CD4-positive, alpha-beta T cell (primary cell): ENCODE measurements around the gene PAMR1. TPM values are rescaled to one million over a fixed set of nuclear protein-coding genes. Genes with fewer than 3 reads are reported as not detected.

ENCODE experiments used
- ATAC-seq: fragments of 200-7000 bp; cut with Tn5 transposase; one replicate; pipeline ENCODE4 v1.10.0; 2022; ENCODE audit warnings: mild to moderate bottlenecking; ENCODE audit not compliant: poor library complexity
- CTCF ChIA-PET: fragments of 350-600 bp; sonication (Branson Sonifier 250); formaldehyde crosslinking; loops from one replicate; lab custom pipeline; 2021; ENCODE audit warnings: antibody characterized with exemption, inconsistent platforms; lab: Charles Lee
- POLR2A ChIA-PET: fragments of 350-600 bp; sonication (Branson Sonifier 250); formaldehyde crosslinking; loops from one replicate; lab custom pipeline; 2021; ENCODE audit warnings: antibody characterized with exemption, inconsistent platforms; lab: Charles Lee
- DNase-seq, 14 experiments: peaks; one replicate each; pipeline ENCODE4 v3.0.0-alpha.2; 2013 to 2020; ENCODE audit warnings: mixed read lengths in 2 of 14
- H3K27ac ChIP-seq, 2 donors: one replicate each; pipeline versions ENCODE4 v1.5.1 to v1.7.0; 2013; ENCODE audit warnings: low read length in 2 of 2, low read depth in 1 of 2, mild to moderate bottlenecking in 1 of 2
- H3K27me3 ChIP-seq, 2 experiments: 1 replicate in 1 of 2; 2 replicates in 1 of 2; pipeline versions ENCODE4 v1.6.1 to v1.7.0; 2013; ENCODE audit warnings: low read length in 2 of 2, control low read depth in 1 of 2, mild to moderate bottlenecking in 1 of 2, moderate library complexity in 1 of 2; ENCODE audit not compliant: insufficient read depth in 2 of 2, control insufficient read depth in 1 of 2
- H3K36me3 ChIP-seq: one replicate; pipeline ENCODE4 v1.6.1; 2013; ENCODE audit warnings: low read length, control low read depth; ENCODE audit not compliant: insufficient read depth
- H3K4me1 ChIP-seq: one replicate; pipeline ENCODE4 v1.6.1; 2013; ENCODE audit warnings: low read length, control low read depth; ENCODE audit not compliant: insufficient read depth
- H3K4me3 ChIP-seq: one replicate; pipeline ENCODE4 v1.5.1; 2013; ENCODE audit warnings: mild to moderate bottlenecking, low read length, moderate library complexity
- H3K9me3 ChIP-seq, 2 experiments: 1 replicate in 1 of 2; 2 replicates in 1 of 2; pipeline versions ENCODE4 v1.6.1 to v1.7.0; 2013; ENCODE audit warnings: low read length in 2 of 2, mild to moderate bottlenecking in 2 of 2, control low read depth in 1 of 2, moderate library complexity in 1 of 2; ENCODE audit not compliant: control insufficient read depth in 1 of 2, insufficient read depth in 1 of 2
- H3K27ac Mint-ChIP-seq: one replicate; pipeline ENCODE4 v1.8.0; 2020; ENCODE audit warnings: mixed read lengths
- H3K27me3 Mint-ChIP-seq: one replicate; pipeline ENCODE4 v1.8.0; 2021; ENCODE audit warnings: mixed read lengths
- H3K36me3 Mint-ChIP-seq: one replicate; pipeline ENCODE4 v1.8.0; 2021; ENCODE audit warnings: low read depth, mixed read lengths
- H3K4me1 Mint-ChIP-seq: one replicate; pipeline ENCODE4 v1.8.0; 2021; ENCODE audit warnings: low read depth, mixed read lengths
- H3K4me3 Mint-ChIP-seq: one replicate; pipeline ENCODE4 v1.8.0; 2020; ENCODE audit warnings: mild to moderate bottlenecking, mixed read lengths
- H3K9me3 Mint-ChIP-seq: one replicate; pipeline ENCODE4 v1.8.0; 2020; ENCODE audit warnings: mixed read lengths
- intact Hi-C, 2 experiments: fragments of 100-400 bp; cut with DNase I in 1 of 2; cut with micrococcal nuclease in 1 of 2; formaldehyde crosslinking; loops; one replicate each; pipeline versions ENCODE4 v1.15.1 to v1.9.0; 2023 to 2025; cut with DNase I, micrococcal nuclease
- total RNA-seq, 174 experiments: library from RNA in 2 of 174; stranded (reverse) in 2 of 174; gene quantifications; one replicate each; pipeline ENCODE4 v1.2.3 and lab custom pipeline; 2021 to 2026
- TF ChIP-seq, protein P1 (sequence below): fragments of 200-600 bp; IDR thresholded peaks from one replicate; pipeline ENCODE4 v1.8.0; 2022; ENCODE audit warnings: antibody characterized with exemption, mild to moderate bottlenecking

PAMR1 gene
- total RNA-seq, 2 experiments from 2014 or later, result not detected

DNA sequence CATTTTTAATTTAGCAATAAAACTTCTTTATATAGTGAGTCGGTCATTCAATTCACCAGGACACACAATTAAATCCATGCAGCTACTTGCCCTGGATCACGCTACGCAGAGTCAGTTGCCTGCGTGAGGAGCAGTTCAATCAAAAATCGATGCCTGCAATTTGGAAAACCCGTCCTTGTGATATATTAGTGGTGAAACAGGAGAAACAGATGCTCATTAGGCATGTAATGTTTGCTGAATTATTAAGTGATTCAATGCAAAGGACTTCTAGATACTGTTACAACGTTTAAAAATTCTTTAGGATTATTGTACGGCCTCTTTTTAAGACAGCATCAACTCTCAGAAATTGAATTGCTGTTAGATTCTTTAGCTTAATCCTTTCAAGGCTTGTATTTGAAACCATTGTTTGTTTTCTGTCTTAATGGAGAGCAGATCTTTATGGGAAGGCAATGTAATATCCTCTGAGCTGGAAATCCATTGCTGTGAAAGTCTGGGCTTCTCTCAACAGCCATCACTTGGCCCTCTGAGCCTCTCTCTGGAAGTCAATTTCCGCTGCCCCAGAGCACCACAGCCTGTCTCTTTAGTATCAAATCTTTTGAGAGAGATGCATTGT is 20.1 kb upstream of the PAMR1 start:
- ATAC-seq (no peak), DNase-seq (no peak)
- Histone ChIP-seq H3K4me1 (no peaks in the 10 kb centered on the region), H3K4me3 (no peak overlapping the region), H3K9me3 (no peaks in the 10 kb centered on the region), H3K27me3 (peaks cover under 1 to 2% of the 10 kb centered on the region in 2 experiments), H3K27ac (no peak overlapping the region), H3K36me3 (no peaks in the 10 kb centered on the region)
- CTCF ChIA-PET, result no interaction called here
- Mint-ChIP-seq H3K4me1 (no peaks in the 10 kb centered on the region), H3K9me3 (no peaks in the 10 kb centered on the region), H3K36me3 (no peaks in the 10 kb centered on the region), H3K27ac (no peak overlapping the region), H3K4me3 (no peak overlapping the region), H3K27me3 (peaks cover 24% of the 10 kb centered on the region)
- intact Hi-C loops, result no loop called here
- POLR2A ChIA-PET, result no interaction called here
- TF ChIP-seq, protein P1, sequence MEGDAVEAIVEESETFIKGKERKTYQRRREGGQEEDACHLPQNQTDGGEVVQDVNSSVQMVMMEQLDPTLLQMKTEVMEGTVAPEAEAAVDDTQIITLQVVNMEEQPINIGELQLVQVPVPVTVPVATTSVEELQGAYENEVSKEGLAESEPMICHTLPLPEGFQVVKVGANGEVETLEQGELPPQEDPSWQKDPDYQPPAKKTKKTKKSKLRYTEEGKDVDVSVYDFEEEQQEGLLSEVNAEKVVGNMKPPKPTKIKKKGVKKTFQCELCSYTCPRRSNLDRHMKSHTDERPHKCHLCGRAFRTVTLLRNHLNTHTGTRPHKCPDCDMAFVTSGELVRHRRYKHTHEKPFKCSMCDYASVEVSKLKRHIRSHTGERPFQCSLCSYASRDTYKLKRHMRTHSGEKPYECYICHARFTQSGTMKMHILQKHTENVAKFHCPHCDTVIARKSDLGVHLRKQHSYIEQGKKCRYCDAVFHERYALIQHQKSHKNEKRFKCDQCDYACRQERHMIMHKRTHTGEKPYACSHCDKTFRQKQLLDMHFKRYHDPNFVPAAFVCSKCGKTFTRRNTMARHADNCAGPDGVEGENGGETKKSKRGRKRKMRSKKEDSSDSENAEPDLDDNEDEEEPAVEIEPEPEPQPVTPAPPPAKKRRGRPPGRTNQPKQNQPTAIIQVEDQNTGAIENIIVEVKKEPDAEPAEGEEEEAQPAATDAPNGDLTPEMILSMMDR, result no peak

- CTCF ChIA-PET, result no interaction called here
- H3K27ac Mint-ChIP-seq, result no peak overlapping the region
- peaks cover 21% of the 10 kb centered on the region for H3K27me3 Mint-ChIP-seq
- Histone ChIP-seq H3K4me1 (no peaks in the 10 kb centered on the region), H3K9me3 (no peaks in the 10 kb centered on the region), H3K4me3 (no peak overlapping the region), H3K27me3 (no peaks in the 10 kb centered on the region), H3K36me3 (no peaks in the 10 kb centered on the region), H3K27ac (no peak overlapping the region)
- TF ChIP-seq, protein P1, result no peak
- no peaks in the 10 kb centered on the region for H3K36me3 Mint-ChIP-seq
- DNase-seq, result no peak
- H3K4me1 Mint-ChIP-seq, result no peaks in the 10 kb centered on the region
- POLR2A ChIA-PET, result no interaction called here
- H3K9me3 Mint-ChIP-seq, result no peaks in the 10 kb centered on the region
- intact Hi-C loops, result no loop called here
- ATAC-seq, result no peak
- no peak overlapping the region for H3K4me3 Mint-ChIP-seq
These were observed 18.1 kb upstream of the PAMR1 start for GRCh38 chr11:35543481-35543880.

DNA sequence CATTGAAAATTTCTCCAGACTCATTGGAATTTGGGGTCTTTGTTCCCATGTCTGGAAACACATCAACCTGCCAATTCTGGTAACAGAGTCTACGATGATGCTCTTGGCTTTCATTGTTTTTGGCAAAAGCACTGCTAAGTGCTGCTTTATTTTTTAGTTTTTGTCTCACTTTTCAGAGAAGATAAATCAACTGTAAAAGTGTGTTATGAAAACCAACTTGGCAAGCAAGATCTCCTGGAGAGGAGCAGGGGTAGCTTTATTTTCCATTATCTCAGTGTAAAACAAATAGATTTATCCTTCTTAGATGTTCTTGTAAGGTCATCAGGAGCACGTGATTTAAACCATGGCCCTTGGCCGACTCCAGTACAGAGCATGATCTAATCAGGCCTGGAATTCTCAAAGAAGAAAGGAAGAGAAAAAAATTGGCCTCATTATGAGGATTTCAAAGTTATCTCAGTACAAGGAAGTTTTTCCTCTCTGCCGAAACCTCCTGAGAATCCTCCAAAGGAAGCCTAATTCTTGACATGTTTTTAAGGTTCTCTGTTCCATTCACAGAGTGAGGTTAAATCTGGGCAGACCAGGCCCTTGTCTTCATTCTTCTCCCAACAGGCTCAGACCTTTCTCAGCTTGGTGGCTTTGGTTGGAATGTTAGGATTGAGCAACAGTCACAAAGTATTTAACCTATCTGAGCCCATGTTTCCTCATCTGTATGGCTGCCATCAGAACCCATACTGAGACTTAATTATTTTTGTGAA is 16.4 kb upstream of the PAMR1 start:
- Mint-ChIP-seq H3K4me1 (no peaks in the 10 kb centered on the region), H3K27me3 (peaks cover 24% of the 10 kb centered on the region), H3K27ac (no peak overlapping the region), H3K36me3 (no peaks in the 10 kb centered on the region), H3K9me3 (no peaks in the 10 kb centered on the region), H3K4me3 (no peak overlapping the region)
- no peaks in the 10 kb centered on the region for H3K36me3 ChIP-seq
- intact Hi-C loops, result no loop called here
- peaks cover 0 to 2% of the 10 kb centered on the region in 2 experiments for H3K27me3 ChIP-seq
- no peaks in the 10 kb centered on the region for H3K4me1 ChIP-seq
- no peak for DNase-seq
- ATAC-seq, result no peak
- TF ChIP-seq, protein P1, result no peak
- no peak overlapping the region for H3K27ac ChIP-seq
- CTCF ChIA-PET, result no interaction called here
- POLR2A ChIA-PET, result no interaction called here
- no peak overlapping the region for H3K4me3 ChIP-seq
- no peaks in the 10 kb centered on the region for H3K9me3 ChIP-seq
